Measurements from ENCODE around the gene DACT2.

GRCh38 chr6:168294901-168295300, 24.7 kb downstream of the DACT2 start:
- TF ChIP-seq, protein P1, sequence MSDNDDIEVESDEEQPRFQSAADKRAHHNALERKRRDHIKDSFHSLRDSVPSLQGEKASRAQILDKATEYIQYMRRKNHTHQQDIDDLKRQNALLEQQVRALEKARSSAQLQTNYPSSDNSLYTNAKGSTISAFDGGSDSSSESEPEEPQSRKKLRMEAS (IDR thresholded peaks at IDR 0.05) = no peak
- TF ChIP-seq POLR2A (IDR thresholded peaks at IDR 0.05; ENCODE audit: control extremely low read depth in 1 of 2, low read depth in 2 of 2, low read length in 2 of 2) = no peak
- TF ChIP-seq, protein P2, sequence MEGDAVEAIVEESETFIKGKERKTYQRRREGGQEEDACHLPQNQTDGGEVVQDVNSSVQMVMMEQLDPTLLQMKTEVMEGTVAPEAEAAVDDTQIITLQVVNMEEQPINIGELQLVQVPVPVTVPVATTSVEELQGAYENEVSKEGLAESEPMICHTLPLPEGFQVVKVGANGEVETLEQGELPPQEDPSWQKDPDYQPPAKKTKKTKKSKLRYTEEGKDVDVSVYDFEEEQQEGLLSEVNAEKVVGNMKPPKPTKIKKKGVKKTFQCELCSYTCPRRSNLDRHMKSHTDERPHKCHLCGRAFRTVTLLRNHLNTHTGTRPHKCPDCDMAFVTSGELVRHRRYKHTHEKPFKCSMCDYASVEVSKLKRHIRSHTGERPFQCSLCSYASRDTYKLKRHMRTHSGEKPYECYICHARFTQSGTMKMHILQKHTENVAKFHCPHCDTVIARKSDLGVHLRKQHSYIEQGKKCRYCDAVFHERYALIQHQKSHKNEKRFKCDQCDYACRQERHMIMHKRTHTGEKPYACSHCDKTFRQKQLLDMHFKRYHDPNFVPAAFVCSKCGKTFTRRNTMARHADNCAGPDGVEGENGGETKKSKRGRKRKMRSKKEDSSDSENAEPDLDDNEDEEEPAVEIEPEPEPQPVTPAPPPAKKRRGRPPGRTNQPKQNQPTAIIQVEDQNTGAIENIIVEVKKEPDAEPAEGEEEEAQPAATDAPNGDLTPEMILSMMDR (IDR thresholded peaks at IDR 0.05; ENCODE audit: control extremely low read depth in 1 of 3, insufficient read depth in 1 of 3, low read depth in 1 of 3, low read length in 3 of 3) = no peak
- TF ChIP-seq TAF1 (IDR thresholded peaks at IDR 0.05; ENCODE audit: low read depth, low read length) = no peak
- TF ChIP-seq YY1 (IDR thresholded peaks at IDR 0.05; ENCODE audit: low read depth, low read length) = no peak
